Activated naive CD4-positive, alpha-beta T cell treated with Interleukin-2 at 50 U/mL for 16 hours (primary cell): Measurements from ENCODE around the gene STAT4.
"Not testable (repeated sequence)": the region's sequence is repeated elsewhere in the genome, so short reads cannot be mapped to it uniquely, and the experiment has no call there.

Experiments used
- DNase-seq: peaks from one replicate; pipeline ENCODE4 v3.0.0-alpha.2; 2020

STAT4 gene

DNA sequence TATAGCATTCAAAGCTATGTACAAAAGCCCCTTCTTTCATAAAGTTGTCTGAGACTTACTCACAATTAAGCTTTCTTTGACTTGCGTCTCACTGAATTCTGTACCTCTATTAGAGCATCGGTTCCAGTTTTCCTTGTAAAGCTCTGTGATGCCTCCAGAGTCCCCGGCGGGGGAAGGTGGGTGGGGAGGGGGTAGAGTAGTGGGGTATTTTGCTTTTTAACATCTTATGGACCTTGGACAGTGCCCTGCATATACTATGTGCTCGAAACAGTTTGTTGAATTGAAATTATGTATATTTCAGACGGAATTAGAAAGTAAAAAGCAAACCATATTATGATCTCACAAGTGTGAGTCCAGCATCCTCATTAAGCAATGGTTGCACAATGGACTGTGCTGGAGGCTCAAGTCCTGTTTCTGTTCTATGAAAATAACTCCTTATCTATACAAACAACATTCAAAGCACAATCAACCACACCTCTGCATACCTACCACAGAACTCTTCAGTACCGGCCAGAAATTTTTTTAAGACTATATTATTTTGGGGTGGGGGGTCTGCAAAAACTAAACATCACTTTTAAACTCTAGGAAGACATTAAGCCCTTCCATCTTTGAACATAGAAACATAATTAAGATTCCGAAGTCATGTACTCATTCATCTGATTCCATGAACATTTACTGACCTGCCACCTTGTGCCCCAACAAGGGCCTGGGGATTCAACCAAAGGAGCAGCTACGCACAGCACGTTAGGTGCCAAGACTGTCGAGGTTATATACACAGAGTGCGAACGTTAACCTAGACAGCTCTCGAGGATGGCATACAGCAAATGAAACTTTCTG is 137.7 kb downstream of the STAT4 start:
- peak; percentile 28 for DNase-seq

GRCh38 chr2:191012346-191012745 is 138.4 kb downstream of the STAT4 start:
- no peak for DNase-seq

DNA sequence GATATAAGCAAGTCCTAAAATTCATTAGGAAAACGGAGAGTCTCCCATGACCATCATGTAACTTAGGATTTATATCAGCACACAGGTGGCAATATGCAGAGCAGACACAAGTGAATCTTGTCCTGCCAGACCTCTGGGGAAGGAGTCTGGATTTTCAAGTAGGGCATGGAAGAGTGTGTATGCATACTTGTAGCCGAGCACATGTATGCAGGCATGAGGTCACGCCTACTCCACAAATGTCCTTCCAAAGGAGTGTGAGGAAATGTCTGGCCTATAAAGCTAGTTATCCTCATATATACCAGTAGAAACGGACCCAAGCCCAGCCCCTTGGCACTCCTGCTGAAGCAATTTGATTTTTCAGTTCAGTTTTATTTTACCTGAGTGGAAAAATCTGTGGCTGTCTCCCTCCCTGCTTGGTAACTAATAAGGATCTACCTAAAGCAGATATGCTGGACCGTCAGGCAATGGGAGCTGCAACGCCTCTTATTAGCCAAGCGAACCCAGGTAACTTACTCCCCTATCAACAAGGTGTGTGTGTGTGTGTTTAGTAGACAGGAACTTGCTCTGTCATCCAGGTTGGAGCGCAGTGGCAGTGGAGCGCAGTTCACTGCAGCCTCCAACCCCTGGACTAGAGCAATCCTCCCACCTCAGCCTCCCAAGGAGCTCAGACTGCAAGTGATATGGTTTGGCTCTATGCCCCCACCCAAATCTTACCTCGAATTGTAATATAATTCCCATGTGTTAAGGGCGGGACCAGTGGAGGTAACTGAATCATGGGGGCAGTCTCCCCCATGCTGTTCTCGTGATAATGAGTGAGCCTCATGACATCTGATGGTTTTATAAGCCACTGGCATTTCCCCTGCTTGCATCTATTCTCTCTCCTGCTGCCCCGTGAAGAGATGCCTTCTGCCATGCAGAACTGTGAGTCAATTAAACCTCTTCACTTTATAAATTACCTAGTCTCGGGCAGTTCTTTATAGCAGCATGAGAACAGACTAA is 139.6 kb downstream of the STAT4 start:
- DNase-seq = no peak

GRCh38 chr2:191009541-191010374 is 141.0 kb downstream of the STAT4 start:
- DNase-seq = no peak

DNA sequence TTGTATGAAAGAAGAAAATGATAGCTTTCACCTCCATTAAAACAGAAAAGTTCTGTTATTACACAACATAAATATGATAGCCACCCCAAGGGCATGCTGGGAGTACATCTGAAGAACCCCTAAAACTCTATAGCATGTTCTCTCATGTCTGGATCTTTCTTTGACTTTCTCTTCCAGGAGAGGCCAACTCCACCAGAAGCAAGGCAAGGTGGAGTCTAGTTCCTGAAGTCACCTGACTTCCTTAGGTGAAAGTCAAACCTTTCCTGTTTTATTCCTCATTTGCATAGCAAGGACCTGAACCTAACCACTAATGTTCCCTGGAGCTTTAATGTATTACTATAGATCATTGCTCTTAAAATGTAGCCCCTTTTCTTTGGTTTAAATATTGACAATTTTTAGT is 142.5 kb downstream of the STAT4 start:
- DNase-seq = no peak

DNA sequence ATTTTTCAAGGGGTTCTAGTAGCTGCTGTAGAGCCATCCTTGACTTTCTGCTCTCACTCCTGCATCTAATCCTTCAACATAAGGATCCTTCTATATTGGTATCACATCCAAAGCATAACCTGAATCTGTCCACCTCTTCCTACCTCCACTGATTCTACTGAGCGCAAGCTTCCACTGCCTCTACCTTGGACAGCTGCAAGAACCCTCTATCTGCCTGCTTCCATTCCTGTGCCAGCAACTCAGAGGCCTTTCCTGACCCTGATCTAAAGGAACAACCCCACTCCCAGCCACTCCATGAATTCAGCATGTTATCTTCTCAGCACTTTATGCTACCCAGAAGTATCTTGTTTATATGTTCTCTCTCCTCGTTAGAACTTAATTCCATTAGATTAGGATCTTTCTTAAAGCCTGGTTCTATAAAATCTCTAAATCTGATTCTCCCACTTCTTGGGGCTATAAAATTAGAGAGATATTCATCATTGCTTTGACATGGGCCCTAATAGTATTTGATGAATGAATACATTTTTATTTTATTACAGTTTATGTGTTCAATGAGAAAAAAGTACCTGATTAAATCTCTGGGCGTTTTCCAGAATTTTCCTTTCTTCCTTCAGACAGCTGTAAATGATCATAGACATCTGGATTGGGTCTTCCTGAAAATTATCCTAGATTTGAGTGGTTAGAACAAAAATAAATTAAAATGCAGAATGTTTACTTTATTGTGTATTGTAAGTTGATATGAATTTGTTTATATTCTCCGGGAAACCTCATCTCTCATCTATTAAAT is 143.6 kb downstream of the STAT4 start:
- DNase-seq = no peak

DNA sequence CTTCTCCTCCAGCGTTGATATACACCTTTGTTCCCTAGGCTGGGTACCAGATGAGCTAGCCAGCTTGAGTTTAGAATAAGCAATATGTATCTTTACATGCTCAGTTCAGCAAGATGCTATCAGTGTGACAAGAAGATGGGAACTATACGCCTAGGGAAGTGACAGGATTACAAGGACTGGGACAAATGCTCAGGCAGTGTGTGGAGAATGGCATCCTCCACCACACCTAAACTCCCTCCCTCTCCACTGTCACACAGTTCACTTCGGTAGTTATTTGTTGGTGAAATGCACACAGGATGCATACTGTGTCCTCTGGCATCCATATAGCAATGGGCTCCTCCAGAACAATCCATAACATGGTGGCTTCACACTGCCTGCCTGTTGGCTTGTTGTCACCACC is 144.5 kb downstream of the STAT4 start:
- no peak for DNase-seq

DNA sequence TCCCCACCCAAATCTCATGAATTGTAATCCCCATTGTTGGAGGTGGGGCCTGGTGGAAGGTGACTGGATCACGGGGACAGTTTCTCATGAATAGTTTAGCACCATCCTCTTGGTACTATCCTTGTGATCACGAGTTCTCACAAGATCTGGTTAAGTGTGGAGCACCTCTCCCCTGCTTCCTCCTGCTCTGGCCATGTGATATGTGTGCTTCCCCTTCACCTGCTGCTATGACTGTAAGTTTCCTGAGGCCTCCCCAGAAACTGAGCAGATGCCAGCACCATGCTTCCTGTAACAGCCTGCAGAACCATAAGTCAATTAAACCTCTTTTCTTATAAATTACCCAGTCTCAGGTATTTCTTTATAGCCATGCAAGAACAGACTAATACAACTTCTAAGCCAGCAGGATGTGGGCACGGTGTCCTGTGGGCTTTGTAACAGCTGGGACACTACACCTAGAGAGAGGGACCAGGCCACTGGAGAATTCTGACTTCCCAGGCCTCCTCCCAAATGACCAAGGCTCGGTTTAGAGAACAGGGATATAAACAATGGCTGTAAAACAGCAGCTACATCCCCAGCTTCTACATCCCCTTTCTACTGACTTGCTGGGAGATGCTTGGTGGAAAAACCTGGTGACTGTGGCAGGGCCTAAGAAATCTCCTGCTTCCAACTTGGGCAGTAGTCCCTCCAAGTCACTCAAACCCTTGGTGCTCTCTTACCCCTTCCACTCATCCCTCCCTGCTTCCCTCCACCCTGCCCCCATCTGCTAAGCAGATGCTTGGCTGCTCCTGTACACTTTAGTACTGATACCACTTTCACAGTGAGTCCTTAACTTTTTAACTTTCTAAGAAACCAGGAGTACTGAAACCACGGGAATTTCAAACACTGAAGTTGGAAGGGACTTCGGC is 147.1 kb downstream of the STAT4 start:
- DNase-seq = no peak

- DNase-seq = no peak
Measured at GRCh38 chr2:191001624-191002023, 149.2 kb downstream of the STAT4 start.

GRCh38 chr2:191001032-191001431 is 149.8 kb downstream of the STAT4 start:
- no peak for DNase-seq

- no peak for DNase-seq
Measured at GRCh38 chr2:190999949-191000665, 150.7 kb downstream of the STAT4 start.

- no peak for DNase-seq
Measured at GRCh38 chr2:190999058-190999457, 151.7 kb downstream of the STAT4 start.

DNA sequence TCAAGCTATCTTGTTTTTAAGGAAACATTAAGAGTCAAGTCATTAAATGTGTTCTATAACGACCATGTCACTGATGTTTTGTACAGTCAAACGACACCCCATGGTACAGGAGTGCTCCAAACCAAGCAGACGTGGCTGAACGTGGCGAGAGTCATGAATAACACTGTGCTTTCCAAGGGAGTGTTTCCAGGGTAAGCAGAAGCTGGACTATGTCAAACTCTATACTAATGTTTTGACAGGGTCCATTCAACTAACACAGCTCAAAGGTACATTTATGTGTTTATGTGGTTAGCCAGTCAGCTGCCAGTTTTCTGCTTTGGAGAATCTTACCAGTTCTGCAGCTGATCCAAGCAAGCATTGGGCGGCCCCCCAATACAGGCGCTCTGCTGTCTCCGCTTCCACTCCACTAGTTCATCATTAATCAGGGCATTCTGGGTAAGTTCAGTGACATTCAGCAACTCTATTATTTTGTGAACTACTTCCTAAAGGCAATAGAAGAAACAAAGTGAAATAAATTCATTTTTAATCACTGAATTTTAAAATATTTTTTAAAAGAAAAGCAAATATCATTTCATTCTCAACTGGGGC is 153.2 kb downstream of the STAT4 start:
- no peak for DNase-seq

DNA sequence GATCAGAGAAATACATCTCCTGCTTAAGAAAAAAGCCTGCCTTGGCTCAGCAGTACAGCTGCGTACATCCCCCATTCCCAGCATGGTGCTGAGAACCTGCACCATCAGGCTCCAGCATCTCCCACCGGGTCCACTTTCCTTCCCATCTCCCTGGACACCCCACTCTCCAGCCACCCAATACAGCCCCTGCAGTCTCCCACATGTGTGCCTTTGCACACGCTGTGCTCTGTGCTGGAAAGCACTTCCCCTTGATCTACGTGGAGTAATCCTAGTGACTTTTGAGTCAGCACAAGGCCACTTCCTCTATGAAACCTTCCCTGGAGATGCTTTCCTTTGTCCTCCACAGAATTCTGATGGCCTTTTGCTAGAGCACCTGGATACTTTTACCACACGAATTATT is 153.8 kb downstream of the STAT4 start:
- no peak for DNase-seq

DNA sequence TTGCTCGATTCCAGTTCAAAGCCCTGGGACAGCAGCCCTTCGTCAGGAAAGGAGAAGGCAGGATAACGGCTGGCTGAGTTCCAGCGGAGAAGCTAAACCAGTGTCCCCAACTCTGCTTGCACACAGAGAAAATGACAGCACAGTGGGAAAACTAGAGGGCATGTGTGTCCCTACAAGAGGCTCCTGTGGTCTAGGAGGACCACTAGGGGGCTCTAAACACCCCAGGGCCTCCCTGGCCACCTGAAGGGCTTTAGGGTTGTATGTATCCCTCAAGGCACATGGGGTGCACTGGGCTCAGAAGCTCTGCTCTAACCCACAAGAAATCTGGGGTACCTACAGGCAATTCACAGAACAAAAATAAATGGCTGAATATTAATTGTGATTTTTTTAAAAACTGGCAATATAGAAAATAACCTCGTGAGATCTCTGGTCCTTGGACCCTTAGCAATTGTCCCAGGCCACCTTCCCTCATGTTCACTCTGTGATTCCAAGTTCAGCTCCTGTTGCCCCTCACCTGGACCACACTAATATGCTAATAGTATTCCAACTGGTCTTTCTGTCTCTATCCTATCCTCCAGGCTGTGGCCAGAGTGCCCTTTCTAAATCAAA is 154.4 kb downstream of the STAT4 start:
- DNase-seq = peak; percentile 25

DNA sequence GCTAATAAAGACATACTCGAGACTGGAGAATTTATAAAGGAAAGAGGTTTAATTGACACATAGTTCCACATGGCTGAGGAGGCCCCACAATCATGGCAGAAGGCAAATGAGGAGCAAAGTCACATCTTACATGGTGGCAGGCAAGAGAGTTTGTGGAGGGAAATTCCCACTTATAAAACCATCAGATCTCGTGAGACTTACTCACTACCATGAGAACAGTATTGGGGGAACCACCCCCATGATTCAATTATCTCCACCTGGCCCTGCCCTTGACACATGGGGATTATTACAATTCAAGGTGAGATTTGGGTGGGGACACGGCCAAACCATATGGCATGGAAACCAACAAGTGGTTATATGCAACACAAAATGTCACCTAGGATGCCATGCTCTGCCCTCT is 155.5 kb downstream of the STAT4 start:
- DNase-seq = not testable (repeated sequence)

DNA sequence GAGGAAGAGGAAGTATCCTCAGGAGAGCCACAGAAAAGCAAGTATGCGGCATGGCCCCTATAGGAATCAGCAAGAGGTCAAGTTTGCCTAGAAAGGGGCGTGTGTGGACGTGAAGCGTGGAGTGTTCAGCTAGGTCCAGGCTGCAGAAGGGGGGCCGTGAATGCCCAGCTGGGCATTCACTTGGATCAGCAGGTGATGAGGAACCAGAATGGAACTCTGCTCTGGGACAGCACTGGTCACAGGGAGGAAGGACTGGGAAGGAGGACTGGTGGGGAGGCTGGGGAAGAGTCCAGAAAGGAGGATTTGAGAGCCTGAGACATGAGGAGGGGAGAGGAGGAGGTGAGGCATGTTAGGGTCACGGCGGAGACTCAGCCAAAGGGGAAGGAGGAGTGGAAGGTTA is 156.6 kb downstream of the STAT4 start:
- DNase-seq = no peak

- DNase-seq = no peak
Measured at GRCh38 chr2:190993292-190993643, 157.5 kb downstream of the STAT4 start.

DNA sequence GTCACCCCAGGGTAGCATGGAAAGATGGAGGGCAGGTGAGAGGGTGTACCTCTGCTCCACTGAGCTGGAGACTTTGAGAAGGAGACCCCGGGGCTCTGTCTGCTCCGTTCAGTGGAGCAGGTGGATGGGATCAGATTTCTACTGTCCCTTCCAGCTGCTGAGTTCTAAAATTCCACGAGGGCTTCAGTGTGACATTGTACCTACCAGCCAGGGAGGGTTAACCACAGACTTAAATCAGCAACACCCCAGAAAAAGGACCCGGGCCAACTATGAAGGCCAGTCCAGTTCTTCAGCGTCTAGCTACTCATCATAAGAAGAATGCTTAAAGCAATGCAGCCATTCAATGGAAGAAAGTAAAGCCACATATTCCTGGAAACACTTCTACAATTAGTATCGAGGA is 160.7 kb downstream of the STAT4 start:
- DNase-seq = no peak

DNA sequence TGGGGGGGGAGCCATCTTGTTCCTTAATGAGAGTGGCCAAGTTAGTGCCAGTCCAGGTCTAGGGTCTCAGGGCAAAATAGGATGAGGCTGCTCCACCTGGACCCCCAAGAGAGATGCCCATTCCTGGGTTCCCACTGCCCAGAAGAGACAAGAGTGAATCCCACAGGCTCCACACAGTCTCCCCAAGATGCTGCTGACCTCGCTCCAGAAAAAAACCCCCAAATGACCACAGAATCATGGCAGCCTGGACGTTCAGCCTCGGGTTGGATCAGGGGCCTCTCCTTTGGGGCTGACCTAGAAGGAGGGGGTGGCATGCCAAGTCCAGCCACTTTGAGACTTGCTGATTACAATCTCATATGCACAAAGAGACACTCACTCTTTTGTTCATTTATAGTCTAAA is 161.9 kb downstream of the STAT4 start:
- no peak for DNase-seq
